Measurements from ENCODE around the gene OVCA2.

- TF ChIP-seq CTCF (IDR thresholded peaks at IDR 0.05) (no peak), POLR2A (IDR thresholded peaks at IDR 0.05) (no peak)
These were observed 32.1 kb upstream of the OVCA2 start for GRCh38 chr17:2009737-2010136.
